DMS79 (cell line): ENCODE data around the gene MAP4K4.

Source experiments
- DNase-seq: peaks from one replicate; lab custom pipeline; 2025; lab: John Stamatoyannopoulos, UW

The MAP4K4 gene

DNA sequence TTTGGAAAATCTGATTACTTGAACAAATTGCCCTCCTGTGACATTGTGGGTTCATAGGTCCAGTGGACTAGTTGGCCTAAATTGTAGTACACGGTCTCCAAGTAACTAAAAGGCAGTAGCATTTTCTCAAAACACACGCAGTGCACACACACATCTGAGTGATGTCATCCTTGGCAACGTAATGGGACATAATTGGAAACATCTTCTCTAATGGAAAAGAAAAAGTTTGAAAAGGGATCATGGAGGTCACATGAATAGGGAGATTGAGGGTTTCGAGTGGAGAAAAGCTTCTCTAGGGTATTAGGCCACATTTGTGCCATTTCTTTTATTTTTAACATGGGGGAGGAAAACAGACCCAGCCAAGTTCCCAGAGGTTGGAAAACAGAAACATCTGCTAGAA lies 93.3 kb downstream of the MAP4K4 start:
- DNase-seq, result no peak

DNA sequence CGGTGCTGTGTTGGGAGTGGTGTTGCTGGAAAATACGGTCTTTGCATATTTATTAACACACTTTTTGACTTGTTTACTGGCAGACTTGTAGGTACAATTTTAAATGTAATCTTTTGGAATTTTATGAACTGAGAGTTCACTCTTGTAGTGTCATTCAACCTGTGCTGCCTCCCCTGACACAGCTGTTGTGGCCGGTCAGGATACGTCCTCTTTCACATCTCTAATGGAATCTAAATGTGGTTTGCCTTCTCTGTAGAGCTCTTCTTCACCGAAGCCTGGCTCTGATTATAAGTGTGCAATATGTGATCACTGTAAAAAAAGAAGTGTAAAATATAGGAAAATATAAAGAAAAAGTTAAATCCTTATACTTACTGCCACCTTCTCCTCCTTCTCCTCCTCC lies 94.7 kb downstream of the MAP4K4 start:
- no peak for DNase-seq

DNA sequence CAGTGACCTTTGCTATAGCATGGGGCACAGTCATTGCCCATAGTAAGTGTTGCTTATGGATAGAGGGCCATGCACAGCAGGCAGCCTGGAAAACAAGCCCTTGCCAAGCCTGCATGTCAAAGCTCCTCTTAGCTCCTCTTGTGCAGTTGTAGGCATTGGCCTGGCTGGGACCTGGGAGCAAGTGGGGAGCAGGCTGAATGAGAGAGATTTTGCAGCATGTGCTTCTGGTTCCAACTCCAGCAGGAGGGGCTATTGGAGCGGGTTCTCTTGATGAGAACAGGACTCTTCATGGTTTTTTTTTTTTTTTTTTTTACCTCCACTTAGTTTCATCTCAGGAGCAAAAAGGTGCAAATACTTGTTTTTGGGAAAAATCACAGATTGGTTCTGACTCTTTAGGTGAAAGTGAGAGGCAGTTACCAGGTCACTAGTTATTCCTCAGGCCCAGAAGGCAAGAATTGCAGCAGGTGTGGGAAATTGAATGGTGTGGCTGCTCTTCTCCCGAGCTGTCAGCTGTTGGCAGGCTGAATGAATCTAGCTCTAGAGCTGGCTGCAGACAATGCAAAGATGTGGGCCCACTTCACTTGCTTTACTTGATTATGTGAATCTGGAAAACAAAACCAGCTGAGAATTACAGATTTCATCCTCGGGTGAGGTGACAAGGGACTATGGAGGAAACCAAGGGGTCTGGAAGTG lies 95.9 kb downstream of the MAP4K4 start:
- no peak for DNase-seq

DNA sequence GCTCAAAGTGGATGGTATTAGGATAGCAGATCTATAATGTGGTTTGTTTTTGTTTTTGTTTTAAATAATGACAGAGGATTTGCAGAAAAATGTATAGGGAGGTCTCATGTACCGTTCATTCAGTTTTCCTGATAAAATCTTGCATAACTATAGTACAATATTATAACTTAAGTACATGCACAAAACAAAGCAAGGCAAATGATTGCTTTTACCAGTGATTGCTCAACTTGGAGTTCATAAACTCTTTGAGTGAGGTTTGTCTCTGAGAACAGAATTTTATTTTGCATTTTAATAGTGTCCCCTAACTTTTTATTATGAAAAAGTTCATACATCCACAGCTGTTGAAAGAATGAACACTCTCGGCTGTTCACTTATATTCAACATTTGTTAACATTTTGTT lies 96.6 kb downstream of the MAP4K4 start:
- DNase-seq, result no peak

DNA sequence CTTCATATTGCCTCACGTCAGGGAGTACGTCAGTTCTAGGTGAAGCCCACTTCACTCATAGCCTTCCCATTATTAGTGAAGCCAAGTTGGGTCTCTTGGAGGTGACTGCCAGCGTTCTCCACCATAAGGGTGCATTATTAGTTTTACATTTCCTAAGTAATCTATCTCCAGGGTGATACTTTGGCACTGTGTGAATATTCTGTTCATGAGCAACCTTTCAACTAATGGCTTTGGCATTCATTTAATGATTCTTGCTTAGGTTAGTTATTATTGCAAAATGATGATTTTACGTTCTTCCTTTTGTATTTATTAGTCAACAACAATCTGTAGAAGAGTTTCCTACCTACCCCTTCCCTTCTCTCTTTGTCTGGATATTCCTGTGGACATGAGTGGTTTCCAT lies 97.5 kb downstream of the MAP4K4 start:
- no peak for DNase-seq

DNA sequence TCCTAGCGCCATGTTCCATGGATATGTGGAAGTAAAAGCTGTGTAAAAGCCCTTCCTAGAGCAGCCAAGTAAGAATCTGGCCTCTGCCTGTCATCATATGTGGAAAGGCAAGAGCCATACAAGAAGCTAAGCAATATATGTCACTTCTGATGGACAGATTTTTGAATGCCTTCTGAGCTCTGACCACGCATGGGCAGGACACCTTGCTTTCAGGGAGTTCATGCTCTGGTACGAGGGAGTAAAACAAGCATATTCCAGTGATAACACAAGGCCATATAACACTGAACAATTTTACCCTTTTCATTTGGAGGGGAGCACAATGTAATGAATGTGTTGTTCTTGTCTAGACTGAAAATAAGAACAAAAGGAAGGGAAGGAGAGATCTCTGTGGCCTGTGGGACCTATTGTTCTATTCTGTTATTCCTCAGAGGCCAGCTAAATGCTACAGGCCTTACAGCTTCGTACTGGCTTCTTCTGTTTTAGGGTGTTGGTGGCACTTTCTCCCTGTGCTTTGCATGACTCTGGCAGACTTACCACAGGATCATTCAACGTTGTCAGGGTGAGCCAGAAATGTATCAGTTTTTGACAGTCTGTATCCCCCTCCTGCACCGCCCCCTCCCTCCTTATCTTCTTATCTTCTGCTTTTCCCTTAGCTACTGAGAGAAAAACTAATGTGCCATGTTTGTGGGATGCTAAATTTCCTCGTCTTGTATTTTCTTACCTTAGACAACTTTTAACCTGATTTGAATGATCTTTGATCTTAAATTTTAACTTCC lies 99.5 kb downstream of the MAP4K4 start:
- DNase-seq, result no peak

DNA sequence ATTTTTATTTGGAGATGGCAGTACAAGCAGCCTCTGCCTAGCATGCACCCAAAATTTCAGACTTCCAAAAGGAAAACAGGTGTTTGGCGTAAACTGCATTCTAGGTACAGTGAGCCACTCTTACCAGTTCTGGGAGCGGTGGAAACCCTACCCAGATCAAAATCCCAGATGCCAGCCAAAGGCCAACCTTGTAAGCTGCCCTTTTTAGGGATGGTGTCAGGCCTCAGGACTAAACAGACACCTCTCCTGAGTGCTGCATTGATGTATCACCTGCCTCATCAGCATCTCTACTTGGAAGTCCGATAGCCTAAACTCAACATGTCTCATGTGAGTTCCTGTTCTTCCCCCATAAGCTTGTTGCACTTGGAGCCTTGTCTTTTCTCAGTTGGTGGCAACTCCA lies 104.0 kb downstream of the MAP4K4 start:
- DNase-seq, result no peak

DNA sequence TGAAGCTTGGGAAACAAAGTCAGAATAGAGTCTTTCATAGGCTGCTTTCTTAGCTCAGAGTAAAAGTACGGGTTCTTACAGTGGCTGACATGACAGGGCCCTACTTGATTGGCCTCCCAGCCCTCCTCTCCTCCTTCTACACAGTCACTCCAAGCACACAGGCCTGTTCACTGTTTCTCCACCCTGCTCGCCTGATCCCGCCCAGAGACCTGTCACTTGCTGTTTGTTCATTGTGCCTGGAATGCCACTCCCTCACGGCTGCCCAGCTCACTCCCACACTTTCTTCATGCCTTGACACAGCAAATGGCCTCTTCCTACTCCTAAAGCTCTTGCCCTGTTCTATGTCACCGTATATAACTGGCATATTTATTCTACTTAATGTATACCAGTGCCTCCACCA lies 104.8 kb downstream of the MAP4K4 start:
- DNase-seq, result no peak

DNA sequence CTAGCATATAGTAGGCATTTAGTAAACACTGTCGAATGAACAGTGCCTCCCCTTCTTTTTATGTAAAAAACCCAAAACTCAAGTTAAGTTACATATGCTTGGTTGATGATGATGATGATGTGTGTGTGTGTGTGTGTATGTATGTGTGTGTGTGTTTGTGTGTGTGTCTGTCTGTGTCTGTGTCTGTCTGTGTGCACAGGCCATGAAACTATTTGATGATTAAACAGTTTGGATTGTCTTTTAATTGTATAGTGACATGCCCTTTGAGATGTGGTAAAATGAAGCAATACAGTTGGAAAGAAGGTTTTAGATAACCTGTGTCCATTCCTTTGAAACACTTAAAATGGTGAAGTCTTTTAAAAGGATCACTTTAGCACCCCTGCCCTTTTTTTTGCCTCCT lies 105.6 kb downstream of the MAP4K4 start:
- no peak for DNase-seq

DNA sequence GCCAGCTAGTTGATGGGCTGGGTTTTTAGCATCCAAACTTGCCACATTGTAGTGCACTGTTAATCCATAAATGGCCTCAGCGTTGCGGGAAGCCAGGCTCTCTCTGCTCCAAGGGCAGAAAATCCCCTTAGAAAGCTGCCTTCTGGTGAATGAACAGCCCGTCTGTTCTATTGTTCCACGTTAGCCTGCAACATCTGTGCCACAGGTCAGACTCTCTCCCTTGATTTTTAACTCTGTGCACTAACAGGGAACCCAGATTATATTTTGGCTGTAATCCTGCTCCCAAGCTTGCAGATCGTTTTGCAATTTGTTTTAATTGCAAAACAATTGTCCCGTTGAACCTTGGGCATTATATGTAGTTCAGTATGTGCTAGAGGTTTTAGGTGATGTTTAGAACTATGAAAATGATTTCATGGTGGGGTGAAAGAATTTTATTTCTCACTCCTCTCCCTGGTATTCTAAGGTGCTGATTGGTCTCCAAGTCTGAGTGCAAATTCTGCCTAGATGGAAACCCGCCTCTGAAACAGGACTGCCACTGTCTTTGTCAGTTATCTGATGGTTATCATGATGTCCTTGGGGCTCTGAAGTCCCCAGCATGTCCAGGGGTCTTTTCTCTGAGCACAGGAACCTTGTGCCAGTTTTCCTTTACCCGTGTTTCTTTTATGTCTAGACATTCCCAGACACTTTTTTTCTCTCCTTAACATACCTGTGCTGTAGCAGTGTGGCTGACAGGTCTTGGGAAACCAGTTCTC lies 106.6 kb downstream of the MAP4K4 start:
- no peak for DNase-seq

DNA sequence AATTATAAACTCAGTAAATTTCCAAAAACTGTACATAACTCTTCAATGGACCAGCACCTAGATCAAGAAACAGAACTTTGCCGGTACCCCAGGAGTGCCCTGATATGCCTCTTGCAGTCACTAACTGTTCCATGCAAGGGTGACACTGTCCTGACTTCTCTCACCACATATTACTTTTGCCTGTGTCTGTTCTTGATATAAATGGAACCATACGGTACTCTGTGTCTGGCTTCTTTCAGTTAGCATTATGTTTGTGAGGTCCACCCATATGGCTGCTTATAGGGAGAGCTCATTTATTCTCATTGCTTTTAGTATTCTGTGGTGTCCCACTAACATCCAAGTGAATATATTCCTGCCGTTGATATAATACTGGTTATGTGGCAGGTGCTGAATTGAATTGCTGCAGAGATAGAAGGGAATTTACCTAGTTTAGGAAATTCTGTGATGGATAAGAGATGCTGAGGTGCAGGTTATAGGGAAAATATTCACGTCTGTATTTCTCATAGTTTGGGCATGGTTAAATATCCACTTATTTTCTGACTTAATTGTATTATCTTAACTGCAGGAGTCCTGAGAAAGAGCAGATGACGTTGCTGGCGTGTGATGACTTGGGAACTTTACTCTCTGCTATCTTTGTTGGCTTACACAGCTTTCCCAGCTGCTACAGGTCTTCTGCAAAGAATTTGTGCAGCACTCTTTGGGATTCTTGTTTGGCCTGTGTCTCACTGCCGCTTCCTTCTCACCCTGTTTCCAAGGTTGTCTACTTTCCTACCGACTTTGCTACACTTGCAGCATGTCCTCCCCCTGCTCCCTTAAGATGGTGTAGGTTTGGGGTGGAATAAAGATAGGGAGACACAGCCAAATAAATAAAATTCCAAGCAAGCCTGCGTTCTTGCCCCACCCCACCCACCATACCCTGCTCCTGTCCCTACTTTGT lies 107.9 kb downstream of the MAP4K4 start:
- no peak for DNase-seq

DNA sequence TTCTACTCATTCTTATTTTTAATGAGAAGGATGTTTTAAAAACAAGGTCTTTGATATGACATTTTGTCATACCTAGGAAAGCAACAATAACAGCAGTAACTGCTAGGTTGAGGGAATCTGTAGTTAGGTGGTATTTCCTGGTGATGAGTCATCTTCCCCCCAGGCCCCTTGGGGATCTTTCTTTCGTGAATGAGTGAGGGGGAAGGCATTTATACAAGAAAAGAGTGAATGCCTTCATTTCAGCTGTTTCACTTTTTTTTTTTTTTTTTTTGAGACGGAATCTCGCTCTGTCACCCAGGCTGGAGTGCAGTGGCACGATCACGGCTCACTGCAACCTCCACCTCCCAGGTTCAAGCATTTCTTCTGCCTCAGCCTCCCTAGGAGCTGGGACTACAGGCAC lies 108.6 kb downstream of the MAP4K4 start:
- no peak for DNase-seq

DNA sequence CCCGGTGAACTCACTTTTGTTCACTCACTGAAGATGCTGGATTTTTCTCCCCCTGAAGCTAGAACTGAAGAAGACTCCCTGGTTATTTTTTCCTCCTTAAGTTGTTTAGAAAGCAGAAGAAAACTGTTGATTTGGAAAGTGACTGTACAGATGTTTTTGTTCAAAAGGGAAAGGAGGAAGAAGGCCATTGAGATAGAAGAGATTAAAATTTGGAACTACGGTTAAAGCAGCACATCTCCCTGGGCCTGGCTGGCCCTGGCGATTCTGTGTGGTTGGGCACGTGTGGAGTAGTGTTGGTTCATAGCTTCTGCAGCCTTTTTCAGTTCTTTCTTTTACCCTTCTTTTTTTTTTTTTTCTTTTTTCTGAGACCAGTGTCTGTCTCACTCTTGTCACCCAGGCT lies 109.2 kb downstream of the MAP4K4 start:
- DNase-seq, result no peak

DNA sequence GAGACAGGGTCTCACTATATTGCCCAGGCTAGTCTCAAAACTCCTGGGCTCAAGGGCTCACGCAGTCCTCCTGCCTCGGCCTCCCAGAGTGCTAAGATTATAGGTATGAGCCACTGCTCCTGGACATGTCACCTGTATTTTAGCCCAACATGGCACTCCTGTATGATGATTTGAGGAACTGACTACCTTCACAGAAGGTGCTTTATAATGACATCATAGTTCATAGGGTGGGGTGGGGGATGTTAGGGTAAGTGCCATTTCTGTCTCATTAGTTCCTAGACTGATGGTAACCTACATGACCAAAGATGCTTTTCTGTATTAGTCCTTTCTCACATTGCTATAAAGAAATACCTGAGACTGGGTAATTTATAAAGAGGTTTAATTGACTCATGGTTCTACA lies 109.7 kb downstream of the MAP4K4 start:
- DNase-seq, result no peak

DNA sequence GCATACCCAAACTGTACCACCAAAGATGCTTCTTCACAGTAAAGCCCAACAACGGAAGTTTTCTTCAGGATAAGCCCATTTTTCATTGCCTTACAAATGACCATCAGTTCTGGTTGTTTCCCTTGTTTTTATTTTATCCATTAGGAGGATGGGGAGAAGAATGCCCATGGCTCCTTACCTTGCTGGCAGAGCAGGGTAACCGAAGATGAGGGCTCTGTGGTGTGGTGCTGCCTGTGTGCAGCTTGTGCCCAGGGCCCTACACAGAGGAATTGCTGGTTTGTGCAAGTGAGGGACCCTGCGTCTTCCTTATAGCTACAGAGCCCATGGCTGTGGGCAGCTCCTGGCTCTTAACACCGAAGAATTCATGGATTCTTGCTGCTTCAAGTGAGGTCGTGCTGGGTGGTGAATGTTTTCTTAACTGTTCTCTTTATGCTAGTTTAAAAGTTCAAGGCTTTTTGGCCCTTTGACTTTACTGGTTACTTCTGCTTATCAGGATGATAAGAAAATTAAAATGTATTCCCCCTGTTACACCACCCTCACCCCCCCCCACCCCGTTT lies 110.6 kb downstream of the MAP4K4 start:
- DNase-seq, result no peak

DNA sequence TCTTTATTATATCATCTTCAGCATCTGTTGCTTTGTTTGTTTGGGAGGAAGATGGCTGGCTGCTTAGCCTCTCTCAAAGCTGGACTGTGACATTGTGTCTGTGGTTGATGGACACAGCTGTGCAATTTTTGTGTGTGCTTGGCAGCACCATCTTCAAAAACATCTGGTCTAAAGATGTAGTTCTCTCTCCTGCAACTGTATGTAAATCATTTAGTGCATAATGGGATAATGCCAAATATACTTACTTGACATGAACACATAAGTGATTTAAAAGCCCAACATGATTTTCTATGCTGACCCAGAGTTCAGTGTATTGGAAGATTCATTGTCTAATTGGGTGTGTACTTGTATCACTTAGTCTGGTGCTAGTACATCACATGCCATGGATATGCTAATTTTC lies 112.2 kb downstream of the MAP4K4 start:
- DNase-seq, result no peak

DNA sequence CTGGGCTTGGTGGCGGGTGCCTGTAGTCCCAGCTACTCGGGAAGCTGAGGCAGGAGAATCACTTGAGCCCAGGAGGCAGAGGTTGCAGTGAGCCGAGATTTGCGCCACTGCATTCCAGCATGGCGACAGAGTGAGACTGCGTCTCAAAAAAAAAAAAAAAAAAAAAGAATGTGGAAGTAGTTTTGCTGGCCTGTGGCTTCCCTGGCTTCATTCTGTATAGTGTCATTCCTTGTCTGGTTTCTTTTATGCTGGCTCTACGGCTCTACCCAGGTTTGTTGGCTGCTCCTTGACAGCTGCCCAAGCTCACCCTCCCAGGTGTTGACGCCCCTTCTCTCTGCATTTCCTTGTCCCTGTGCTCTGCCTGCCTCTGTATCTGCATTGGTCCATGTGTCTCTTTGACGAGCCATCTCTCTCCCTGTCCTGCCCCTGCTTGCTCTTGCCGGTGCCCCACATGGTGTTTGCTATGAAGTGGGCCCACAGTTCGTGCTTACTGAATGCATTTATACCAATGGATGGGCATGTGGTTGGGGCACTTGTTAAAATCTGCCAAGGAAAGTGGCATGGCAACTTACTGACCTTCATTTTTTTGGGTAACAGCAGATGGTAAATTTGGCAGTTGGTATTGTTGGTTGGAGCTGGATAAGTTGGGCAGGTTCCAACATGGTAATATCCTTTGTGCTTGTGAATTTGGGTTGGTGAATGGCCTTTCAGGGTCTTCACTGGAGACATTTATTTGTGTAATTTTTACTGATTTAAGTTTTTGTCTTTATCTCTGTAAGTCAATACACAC lies 113.9 kb downstream of the MAP4K4 start:
- peak; percentile 33 for DNase-seq

DNA sequence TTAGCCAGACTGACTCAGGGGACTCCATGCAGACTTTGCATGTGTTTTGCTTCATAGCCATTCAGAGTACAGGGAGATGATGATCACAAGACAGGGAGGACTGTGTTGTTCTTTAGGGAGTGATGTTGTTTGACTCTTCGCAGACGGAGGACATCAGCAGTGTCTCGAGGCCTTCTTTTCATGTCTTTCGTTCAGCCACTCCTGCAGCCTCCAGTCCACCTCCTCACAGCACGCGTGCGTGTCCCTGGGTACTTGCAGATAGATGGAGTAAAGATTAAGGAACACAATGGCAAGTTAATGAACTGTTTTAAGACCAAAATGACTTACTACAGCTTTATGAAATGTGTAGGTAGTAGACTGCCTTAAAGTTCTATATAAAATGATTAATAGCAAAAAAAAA lies 114.7 kb downstream of the MAP4K4 start:
- no peak for DNase-seq

DNA sequence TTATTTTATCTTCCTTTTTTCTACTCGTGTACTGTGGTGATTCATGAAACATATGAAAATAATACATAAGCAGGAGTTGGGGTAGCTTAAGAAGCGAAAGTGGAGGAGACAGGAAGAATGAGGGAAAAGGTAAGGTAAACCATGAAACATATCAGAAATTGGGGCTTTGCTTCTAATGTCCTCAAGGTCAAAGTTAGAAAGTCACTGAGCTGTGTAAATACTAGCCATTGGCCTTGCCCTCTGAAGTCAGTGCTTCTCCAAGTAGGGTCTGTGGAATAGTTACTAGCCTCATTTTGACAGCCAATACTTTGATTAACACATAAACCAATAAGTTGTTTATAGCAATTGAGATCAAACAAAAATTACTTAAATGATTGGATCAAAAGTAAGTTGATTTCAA lies 117.2 kb downstream of the MAP4K4 start:
- no peak for DNase-seq

DNA sequence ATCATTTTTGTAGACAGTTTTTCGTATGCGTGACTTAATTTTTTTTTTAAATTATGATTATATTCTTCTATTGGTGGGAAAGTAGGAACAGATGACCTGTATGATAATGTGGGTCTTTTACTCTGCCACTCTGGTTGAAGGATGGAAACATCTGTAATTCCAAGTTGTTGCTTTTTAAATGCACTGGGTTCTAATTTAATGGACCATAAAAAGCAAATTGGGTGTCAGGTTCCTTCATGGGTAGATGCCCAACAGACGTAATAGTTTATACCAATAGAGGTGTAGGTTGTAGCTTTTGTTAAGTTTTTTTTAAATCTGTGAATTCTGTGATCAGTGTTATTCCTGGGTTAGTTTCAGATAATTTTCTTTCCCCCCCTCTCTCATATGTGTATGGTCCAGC lies 117.6 kb downstream of the MAP4K4 start:
- DNase-seq, result no peak
